ENCODE data around the gene FCER1A.

FCER1A gene

GRCh38 chr1:159352436-159352835 is 50.3 kb downstream of the FCER1A start:
- no peak for TF ChIP-seq CTCF (conservative IDR thresholded peaks at IDR 0.05; ENCODE audit: low read length)
- DNase-seq (ENCODE audit: low read depth), result no peak

More at GRCh38 chr1:159352436-159352835, 50.3 kb downstream of the FCER1A start:
- no peak overlapping the region for H3K4me3 ChIP-seq (ENCODE audit: low read length)

Measured in AG10803 (cell line).